ENCODE data around the gene ERFE. TPM values are rescaled to one million over a fixed set of nuclear protein-coding genes. Genes with fewer than 3 reads are reported as not detected.
"Not testable (repeated sequence)": the region's sequence is repeated elsewhere in the genome, so short reads cannot be mapped to it uniquely, and the experiment has no call there.

The ERFE gene
- total RNA-seq, result 0.50 to 0.85 TPM (median 0.66 TPM) in 3 replicates

GRCh38 chr2:238158509-238159070 lies at the start of gene ERFE:
TSS of gene ERFE (plus strand) at chr2:238158970. CDS start at chr2:238159008, 38 bp downstream.
- Mint-ChIP-seq H3K4me1 (peaks cover 4% of the 10 kb centered on the region), H3K36me3 (no peaks in the 10 kb centered on the region), H3K27me3 (ENCODE audit: low read depth) (peaks cover 54% of the 10 kb centered on the region), H3K27ac (no peak within 1 kb of the TSS), H3K9me3 (peaks cover 3% of the 10 kb centered on the region), H3K4me3 (peak within 1 kb of the TSS; percentile 46)
- TF ChIP-seq CTCF (IDR thresholded peaks at IDR 0.05; ENCODE audit: unreplicated experiment), result peak; percentile 57
- DNase-seq (ENCODE audit: low spot score in 2 of 2, unreplicated experiment in 2 of 2), result peak in 1 of 2 experiments; percentile 71

GRCh38 chr2:238113611-238114010 lies 45.2 kb upstream of the ERFE start:
- no peak for DNase-seq (ENCODE audit: low spot score in 2 of 2, unreplicated experiment in 2 of 2)
- Mint-ChIP-seq H3K27me3 (ENCODE audit: low read depth) (peaks cover 16% of the 10 kb centered on the region), H3K9me3 (peaks cover 18% of the 10 kb centered on the region), H3K4me3 (no peak overlapping the region), H3K36me3 (no peaks in the 10 kb centered on the region), H3K27ac (no peak overlapping the region), H3K4me1 (peaks cover 2% of the 10 kb centered on the region)
- no peak for TF ChIP-seq CTCF (IDR thresholded peaks at IDR 0.05; ENCODE audit: unreplicated experiment)

- DNase-seq (ENCODE audit: low spot score in 2 of 2, unreplicated experiment in 2 of 2), result no peak
- Mint-ChIP-seq H3K4me3 (no peak overlapping the region), H3K27me3 (ENCODE audit: low read depth) (peaks cover 22% of the 10 kb centered on the region)
Measured at GRCh38 chr2:238114331-238114841, 44.4 kb upstream of the ERFE start.

GRCh38 chr2:238114851-238115660 lies 43.7 kb upstream of the ERFE start:
- peaks cover 18% of the 10 kb centered on the region for H3K9me3 Mint-ChIP-seq
- H3K36me3 Mint-ChIP-seq, result no peaks in the 10 kb centered on the region
- DNase-seq (ENCODE audit: low spot score in 2 of 2, unreplicated experiment in 2 of 2), result no peak
- H3K4me1 Mint-ChIP-seq, result no peaks in the 10 kb centered on the region
- no peak for TF ChIP-seq CTCF (IDR thresholded peaks at IDR 0.05; ENCODE audit: unreplicated experiment)
- no peak overlapping the region for H3K27ac Mint-ChIP-seq
- no peak overlapping the region for H3K4me3 Mint-ChIP-seq
- peaks cover 29% of the 10 kb centered on the region for H3K27me3 Mint-ChIP-seq (ENCODE audit: low read depth)

More at GRCh38 chr2:238114331-238114841, 44.4 kb upstream of the ERFE start:
- no peaks in the 10 kb centered on the region for H3K4me1 Mint-ChIP-seq
- H3K27ac Mint-ChIP-seq, result no peak overlapping the region
- no peaks in the 10 kb centered on the region for H3K36me3 Mint-ChIP-seq
- H3K9me3 Mint-ChIP-seq, result peaks cover 18% of the 10 kb centered on the region
- TF ChIP-seq CTCF (IDR thresholded peaks at IDR 0.05; ENCODE audit: unreplicated experiment), result no peak

- DNase-seq (ENCODE audit: low spot score in 2 of 2, unreplicated experiment in 2 of 2); H3K27ac Mint-ChIP-seq; H3K4me1 Mint-ChIP-seq; H3K36me3 Mint-ChIP-seq; H3K4me3 Mint-ChIP-seq: not testable (repeated sequence)
- Mint-ChIP-seq H3K9me3 (peaks cover 18% of the 10 kb centered on the region), H3K27me3 (ENCODE audit: low read depth) (peaks cover 32% of the 10 kb centered on the region)
Measured at GRCh38 chr2:238115709-238116108, 43.1 kb upstream of the ERFE start.

All from mesothelial cell of epicardium (in vitro differentiated cells).